RKO (cell line): ENCODE data around the gene DNAJC7.

Source experiments
- DNase-seq: peaks from one replicate; pipeline ENCODE4 v3.0.0-alpha.2; 2016; ENCODE audit warnings: low spot score

Gene DNAJC7

GRCh38 chr17:41975099-41976083, 41.8 kb downstream of the DNAJC7 start:
- no peak for DNase-seq

DNA sequence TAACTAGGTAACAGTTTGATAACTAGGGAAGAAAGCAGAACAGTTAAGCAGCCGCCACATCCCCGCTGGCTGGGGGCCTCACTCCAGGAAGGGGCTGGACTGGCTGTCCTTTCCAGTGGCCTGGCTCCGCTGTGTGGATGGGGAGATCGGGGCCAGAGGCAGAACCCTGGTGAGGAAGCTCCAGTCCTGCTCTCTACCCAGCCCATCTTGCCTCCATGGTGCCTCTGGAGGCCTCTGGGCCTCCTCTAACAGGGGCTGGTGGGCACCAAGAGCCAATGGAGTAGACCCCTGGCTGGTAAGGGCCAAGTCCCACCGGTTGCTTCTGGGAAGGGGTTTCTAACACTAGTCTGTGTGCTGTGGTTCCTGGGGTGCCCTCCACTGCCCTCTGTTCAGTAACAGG, 42.6 kb downstream of the DNAJC7 start:
- no peak for DNase-seq

- no peak for DNase-seq
These were observed 43.2 kb downstream of the DNAJC7 start for GRCh38 chr17:41974031-41974430.

- no peak for DNase-seq
These were observed 43.8 kb downstream of the DNAJC7 start for GRCh38 chr17:41973408-41973811.

GRCh38 chr17:41972571-41973407, 44.5 kb downstream of the DNAJC7 start:
- no peak for DNase-seq

DNA sequence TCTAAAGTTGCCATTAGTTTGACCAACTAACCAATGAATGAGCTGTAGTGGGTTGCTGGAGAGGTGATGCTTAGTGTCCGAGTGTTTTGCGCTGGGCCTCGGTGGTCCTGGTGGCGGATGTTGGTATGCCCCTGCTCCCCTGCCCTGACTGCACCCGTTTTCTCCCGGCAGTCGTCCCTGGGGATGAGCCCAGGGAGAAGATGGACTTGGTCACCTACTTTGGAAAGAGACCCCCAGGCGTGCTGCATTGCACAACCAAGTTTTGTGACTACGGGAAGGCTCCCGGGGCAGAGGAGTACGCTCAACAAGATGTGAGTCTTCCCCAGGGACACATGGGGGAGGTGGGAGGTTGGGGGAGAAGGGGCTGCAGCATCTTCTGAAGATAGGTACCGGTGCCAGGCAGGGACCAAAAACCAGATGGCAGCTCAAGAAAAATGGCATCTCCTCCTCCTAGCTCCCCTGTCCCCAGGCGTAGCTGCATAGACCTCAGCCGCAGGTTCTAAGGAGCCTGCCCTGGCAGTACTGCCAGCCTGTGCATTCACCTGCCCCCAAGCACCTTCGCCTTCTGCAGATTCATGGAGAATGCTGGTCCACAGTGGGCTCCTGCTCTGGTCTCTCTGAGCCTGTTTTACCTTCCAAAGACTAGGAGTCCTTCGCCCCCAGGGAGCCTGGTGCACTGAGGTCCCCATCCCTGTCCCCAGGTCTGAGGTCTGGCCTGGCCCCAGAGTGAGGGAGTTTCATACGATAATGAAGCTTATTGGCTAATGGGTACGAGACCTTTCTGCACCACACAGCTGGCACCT, 45.3 kb downstream of the DNAJC7 start:
- no peak for DNase-seq

GRCh38 chr17:41970901-41971331, 46.3 kb downstream of the DNAJC7 start:
- no peak for DNase-seq

DNA sequence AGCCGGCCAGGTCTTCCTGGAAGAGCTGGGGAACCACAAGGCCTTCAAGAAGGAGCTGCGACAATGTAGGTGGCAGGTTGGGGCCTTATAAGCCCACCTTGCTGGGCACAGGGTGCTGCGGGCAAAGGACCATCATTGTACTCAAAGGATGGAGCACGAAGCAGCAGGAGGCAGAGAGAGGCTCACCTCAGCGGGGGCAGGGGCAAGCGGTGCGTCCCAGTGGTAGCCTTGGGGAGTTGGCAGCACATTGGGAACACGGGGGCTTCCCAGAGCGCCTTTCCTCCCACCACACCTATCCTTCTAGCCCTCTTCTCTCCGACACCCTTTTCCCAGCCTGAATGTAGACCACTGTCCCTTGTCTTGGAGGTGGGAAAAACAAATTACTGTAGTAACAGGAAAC, 48.6 kb downstream of the DNAJC7 start:
- DNase-seq, result no peak

DNA sequence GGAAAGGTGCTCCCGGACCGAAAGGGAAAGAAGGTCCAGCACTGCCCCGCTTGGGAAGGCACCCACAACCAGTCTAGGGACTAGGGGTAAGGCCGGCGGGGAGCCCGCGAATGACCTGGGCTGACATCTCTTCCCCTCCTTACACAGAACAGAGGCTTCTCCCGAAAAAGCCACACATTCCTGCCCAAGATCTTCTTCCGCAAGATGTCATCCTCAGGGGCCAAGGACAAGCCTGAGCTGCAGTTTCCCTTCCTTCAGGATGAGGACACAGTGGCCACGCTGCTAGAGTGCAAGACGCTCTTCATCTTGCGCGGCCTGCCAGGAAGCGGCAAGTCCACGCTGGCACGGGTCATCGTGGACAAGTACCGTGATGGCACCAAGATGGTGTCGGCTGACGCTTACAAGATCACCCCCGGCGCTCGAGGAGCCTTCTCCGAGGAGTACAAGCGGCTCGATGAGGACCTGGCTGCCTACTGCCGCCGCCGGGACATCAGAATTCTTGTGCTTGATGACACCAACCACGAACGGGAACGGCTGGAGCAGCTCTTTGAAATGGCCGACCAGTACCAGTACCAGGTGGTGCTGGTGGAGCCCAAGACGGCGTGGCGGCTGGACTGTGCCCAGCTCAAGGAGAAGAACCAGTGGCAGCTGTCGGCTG, 49.2 kb downstream of the DNAJC7 start:
- DNase-seq, result no peak

DNA sequence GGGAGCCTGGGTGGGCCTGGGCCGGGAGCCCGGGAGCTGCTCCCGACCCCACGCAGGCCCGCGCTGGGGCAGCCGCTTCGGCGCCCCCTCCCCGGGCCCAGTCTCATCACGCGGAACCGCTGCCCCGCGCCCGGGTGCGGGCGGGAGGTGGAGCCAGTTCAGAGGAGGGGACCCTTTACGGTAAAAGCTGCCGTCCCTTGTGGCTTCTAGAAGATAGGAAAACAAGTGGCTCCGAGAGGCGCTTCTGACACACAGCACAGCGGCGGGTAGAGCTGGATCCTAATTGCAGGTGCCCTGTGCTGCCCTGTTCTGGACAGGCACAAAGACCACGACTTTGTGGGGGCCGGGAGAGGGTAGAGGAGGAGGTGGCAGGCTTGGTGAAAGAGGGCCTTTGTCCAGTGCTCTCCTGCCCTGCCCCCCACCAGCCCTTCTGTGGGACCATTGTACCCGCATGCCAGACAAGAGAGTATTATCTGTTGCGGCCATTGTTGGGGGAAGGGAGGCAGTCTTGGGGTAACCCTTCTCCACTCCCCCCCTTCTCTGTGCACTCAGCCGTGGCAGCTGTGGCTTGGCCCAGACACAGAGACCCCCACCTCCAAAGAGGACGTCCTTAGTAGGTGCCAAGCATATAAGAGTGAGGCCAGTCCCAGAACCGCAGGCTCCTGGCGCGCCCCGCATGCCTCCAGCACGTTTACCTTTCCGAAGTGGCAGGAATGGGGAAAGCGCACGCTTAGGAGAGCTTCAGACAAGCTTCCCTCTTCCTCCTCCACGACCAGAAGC, 49.9 kb downstream of the DNAJC7 start:
- DNase-seq, result peak; percentile 47

- DNase-seq, result peak; percentile 90
These were observed 50.6 kb downstream of the DNAJC7 start, which contains the start of gene CNP for GRCh38 chr17:41966463-41967140. Gene CNP (plus strand): TSS chr17:41966795. CDS start chr17:41966885, 90 bp downstream.

DNA sequence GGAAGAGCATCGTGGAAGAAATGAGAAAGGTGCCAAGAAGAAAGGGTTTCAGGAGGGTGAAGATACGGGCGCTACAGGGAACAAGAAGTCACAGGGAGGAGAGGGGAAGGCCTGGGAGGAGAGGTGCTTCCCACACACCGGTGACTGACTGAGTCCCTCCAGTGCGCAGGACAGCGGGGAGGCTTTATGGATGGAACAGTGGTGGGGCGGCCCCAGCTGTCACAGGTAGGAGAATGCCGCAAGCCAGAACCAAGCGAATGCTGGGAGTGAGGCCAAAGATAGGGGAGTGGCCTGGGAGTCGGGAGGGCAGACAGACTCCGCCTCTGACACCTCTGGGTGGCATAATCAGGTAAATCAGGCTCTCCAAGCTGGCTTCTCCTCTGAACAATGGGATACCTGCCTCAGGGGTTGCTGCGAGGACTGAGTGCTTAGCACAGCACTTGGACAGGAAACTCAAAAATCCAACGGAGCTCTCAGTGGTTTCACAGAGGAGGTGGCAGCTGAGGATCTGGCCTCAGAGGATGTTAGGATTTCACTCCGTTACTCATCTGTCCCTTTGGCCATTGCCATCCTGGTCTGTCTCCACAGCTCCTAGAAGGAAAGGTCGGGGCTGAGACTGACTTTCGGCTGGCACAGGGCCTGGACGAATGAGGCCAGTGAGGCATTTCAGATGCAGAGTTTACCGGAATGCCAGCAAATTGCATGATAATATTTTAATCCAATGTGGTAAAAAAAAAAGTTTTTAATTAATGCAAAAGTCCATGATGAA, 51.4 kb downstream of the DNAJC7 start:
- DNase-seq, result peak; percentile 39

GRCh38 chr17:41962768-41963434, 54.3 kb downstream of the DNAJC7 start:
- DNase-seq, result peak; percentile 65

- DNase-seq, result no peak
These were observed 55.1 kb downstream of the DNAJC7 start for GRCh38 chr17:41962111-41962510.

DNA sequence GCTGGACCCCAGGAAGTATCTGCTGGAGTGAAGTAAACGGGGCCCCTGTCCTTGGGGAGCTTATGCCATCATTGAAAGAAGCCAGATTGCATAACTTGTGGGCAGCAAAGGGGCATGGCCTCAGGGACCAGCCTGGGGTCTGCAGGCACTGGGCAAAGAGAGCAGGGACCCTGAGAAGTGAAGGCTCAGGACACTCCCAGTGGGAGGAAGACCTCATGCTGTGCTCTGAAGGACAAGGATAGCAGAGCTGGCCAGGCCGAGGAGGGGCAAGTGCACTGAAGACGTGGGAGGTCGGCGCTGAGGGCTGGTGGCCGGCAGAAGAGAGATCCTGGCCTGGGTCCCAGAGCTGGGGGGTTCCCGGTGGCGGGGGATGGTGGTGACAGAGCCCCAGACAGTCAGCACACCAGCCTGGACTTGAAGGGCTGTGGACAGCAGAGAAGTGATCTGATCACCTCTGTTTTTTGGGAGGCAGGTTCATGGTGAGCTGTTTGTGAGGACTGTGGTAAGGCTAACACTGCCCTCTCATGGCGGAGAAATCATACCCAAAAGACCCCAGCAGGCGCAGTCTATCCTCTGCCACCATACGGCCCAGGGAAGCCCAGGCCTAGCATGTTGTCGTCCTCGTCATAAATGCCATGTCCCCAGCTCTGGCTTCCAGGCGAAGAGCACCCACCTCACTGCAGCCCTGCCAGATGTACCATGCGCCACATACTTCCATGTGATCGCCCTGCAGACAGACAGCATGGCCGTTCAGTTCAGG, 57.7 kb downstream of the DNAJC7 start:
- DNase-seq, result no peak

GRCh38 chr17:41959030-41959335, 58.3 kb downstream of the DNAJC7 start:
- no peak for DNase-seq

- DNase-seq, result no peak
These were observed 59.3 kb downstream of the DNAJC7 start for GRCh38 chr17:41957869-41958439.
